ENCODE results near the gene DHX34. TPM values are rescaled to one million over a fixed set of nuclear protein-coding genes. Genes with fewer than 3 reads are reported as not detected.

DHX34 gene
- total and polyA plus RNA-seq, 9 of the 15 experiments (the other 6 are each of a cell fraction or from before 2014, with no cell fraction given), result 0.36 to 42.0 (median 15.0) TPM

DNA sequence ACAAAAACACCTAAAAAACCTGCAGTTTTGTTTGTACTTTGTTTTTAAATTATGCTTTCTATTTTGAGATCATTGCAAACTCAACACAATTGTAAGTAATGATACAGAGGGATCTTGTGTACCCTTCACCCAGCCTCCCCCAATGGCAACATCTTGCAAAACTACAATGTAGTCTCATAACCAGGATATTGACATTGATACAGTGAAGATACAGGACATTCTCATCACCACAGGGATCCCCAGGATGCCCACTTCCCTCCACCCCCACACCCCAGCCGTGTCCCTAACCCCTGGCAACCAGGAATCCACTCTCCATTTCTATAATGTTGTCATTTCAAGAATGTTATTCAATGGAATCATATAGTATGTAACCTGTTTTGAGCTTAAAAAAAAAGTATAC, 27.5 kb upstream of the DHX34 start:
- ChIA-PET CTCF (ENCODE audit: low intra/inter-chr PET ratio) (interaction anchor here (0.6 kb wide), 1 partner anchor 34 kb away, joined by 3 read pairs; no protein-coding TSS in a partner anchor), POLR2A (no interaction called here)
- no peaks in the 10 kb centered on the region; a peak in 1 of 5 replicates for H3K27me3 ChIP-seq (ENCODE audit: control insufficient read depth in 2 of 2, insufficient read depth in 2 of 2, low read length in 2 of 2)
- H2AFZ ChIP-seq (ENCODE audit: low read depth, low read length), result no peak overlapping the region
- TF ChIP-seq ZNF253 (CRISPR knock-in tag; conservative IDR thresholded peaks at IDR 0.05) (no peak), IRF9 (tag; IDR thresholded peaks at IDR 0.05) (no peak), ZNF79 (CRISPR knock-in tag; IDR thresholded peaks at IDR 0.05; ENCODE audit: low read depth) (no peak), SIX5 (IDR thresholded peaks at IDR 0.05; ENCODE audit: borderline replicate concordance in 1 of 2, insufficient read depth in 1 of 2, low read depth in 1 of 2, low read length in 2 of 2) (no peak), LCOR (CRISPR knock-in tag; IDR thresholded peaks at IDR 0.05) (no peak), TRIM24 (IDR thresholded peaks at IDR 0.05) (peak; percentile 53 to 65; a peak in 3 of 4 replicates), TRIM28 (IDR thresholded peaks at IDR 0.05) (0 out of 2 replicates have a peak, but pooled peaks have one; percentile 49), SUPT5H (IDR thresholded peaks at IDR 0.05) (no peak), HDAC3 (IDR thresholded peaks at IDR 0.05; ENCODE audit: borderline replicate concordance, partially characterized antibody) (no peak), ARHGAP35 (IDR thresholded peaks at IDR 0.05; ENCODE audit: partially characterized antibody) (no peak), ATF7 (IDR thresholded peaks at IDR 0.05) (no peak), TAF9B (IDR thresholded peaks at IDR 0.05; ENCODE audit: partially characterized antibody) (no peak), JUND (IDR thresholded peaks at IDR 0.05; ENCODE audit: borderline replicate concordance, low read depth, low read length) (no peak), JUND (tag; IDR thresholded peaks at IDR 0.05; ENCODE audit: borderline replicate concordance, low read depth, low read length) (no peak)
- TF ChIP-seq, protein P1, sequence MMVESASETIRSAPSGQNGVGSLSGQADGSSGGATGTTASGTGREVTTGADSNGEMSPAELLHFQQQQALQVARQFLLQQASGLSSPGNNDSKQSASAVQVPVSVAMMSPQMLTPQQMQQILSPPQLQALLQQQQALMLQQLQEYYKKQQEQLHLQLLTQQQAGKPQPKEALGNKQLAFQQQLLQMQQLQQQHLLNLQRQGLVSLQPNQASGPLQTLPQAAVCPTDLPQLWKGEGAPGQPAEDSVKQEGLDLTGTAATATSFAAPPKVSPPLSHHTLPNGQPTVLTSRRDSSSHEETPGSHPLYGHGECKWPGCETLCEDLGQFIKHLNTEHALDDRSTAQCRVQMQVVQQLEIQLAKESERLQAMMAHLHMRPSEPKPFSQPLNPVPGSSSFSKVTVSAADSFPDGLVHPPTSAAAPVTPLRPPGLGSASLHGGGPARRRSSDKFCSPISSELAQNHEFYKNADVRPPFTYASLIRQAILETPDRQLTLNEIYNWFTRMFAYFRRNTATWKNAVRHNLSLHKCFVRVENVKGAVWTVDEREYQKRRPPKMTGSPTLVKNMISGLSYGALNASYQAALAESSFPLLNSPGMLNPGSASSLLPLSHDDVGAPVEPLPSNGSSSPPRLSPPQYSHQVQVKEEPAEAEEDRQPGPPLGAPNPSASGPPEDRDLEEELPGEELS (CRISPR knock-in tag; IDR thresholded peaks at IDR 0.05; ENCODE audit: borderline replicate concordance), result no peak
- intact Hi-C loops (cut with micrococcal nuclease) (no loop called here), in situ Hi-C loops (cut with MboI) (no loop called here)
- no peak for ATAC-seq
- H3K9me1 ChIP-seq (ENCODE audit: control insufficient read depth, insufficient read depth, low read length), result no peaks in the 10 kb centered on the region
- no peak overlapping the region for H3K4me2 ChIP-seq (ENCODE audit: insufficient read depth, low read length)
- H3K9me3 ChIP-seq (replicated peaks; ENCODE audit: control insufficient read depth, insufficient read depth, low read depth, low read length), result no peaks in the 10 kb centered on the region
- H3K9ac ChIP-seq (ENCODE audit: insufficient read depth in 1 of 2, low read depth in 2 of 2, low read length in 2 of 2), result no peak overlapping the region
- H4K20me1 ChIP-seq (replicated peaks; ENCODE audit: control insufficient read depth, insufficient read depth, low read length), result no peaks in the 10 kb centered on the region
- no TSS peak for BruUV-seq (replicated peaks)
- WGBS (ENCODE audit: insufficient coverage, low coverage, missing lambda C conversion rate), result 30% methylated on average over 1 of the region's 1 CpG
- no peak overlapping the region for H3K27ac ChIP-seq (ENCODE audit: extremely low read depth, low read depth, low read length)
- no peak for DNase-seq (ENCODE audit: extremely low read depth in 1 of 4, low spot score in 3 of 4)
- H3K4me1 ChIP-seq (replicated peaks in 1 of 2; ENCODE audit: control insufficient read depth in 2 of 2, insufficient read depth in 2 of 2, low read length in 2 of 2), result peaks cover 7 to 22% of the 10 kb centered on the region in 2 experiments; a peak in 4 of 5 replicates
- no peak overlapping the region for H3K4me3 ChIP-seq
- H3K79me2 ChIP-seq (ENCODE audit: control insufficient read depth, insufficient read depth, low read length), result no peaks in the 10 kb centered on the region
- no peak for FAIRE-seq
- H3K36me3 ChIP-seq (ENCODE audit: control insufficient read depth, insufficient read depth, low read length), result no peaks in the 10 kb centered on the region
